Trophoblast cell (in vitro differentiated cells and primary cell): ENCODE measurements around the gene TMEM145.

Experiments used
- DNase-seq, 2 donors: peaks; one replicate each; pipeline ENCODE4 v3.0.0-alpha.2; 2016
- H2AFZ ChIP-seq: 2 replicates; pipeline ENCODE4 v1.6.1; 2013; ENCODE audit warnings: low read length, moderate library complexity, mild to moderate bottlenecking; ENCODE audit not compliant: insufficient read depth, poor library complexity
- H2AK5ac ChIP-seq: 2 replicates; pipeline ENCODE4 v1.6.1; 2013; ENCODE audit warnings: mild to moderate bottlenecking, low read length
- H2BK120ac ChIP-seq: 2 replicates; pipeline ENCODE4 v1.6.1; 2013; ENCODE audit warnings: low read length, mild to moderate bottlenecking, moderate library complexity; ENCODE audit not compliant: insufficient read depth, poor library complexity
- H2BK12ac ChIP-seq: 2 replicates; pipeline ENCODE4 v1.6.1; 2013; ENCODE audit warnings: mild to moderate bottlenecking, low read length, moderate library complexity
- H2BK5ac ChIP-seq: 2 replicates; pipeline ENCODE4 v1.6.1; 2013; ENCODE audit warnings: low read length, low read depth, moderate library complexity, mild to moderate bottlenecking; ENCODE audit not compliant: poor library complexity
- H3K14ac ChIP-seq: 2 replicates; pipeline ENCODE4 v1.6.1; 2013; ENCODE audit warnings: mild to moderate bottlenecking, low read length
- H3K18ac ChIP-seq: 2 replicates; pipeline ENCODE4 v1.6.1; 2013; ENCODE audit warnings: mild to moderate bottlenecking, low read length
- H3K23ac ChIP-seq: 2 replicates; pipeline ENCODE4 v1.6.1; 2013; ENCODE audit warnings: low read length
- H3K27ac ChIP-seq: 2 replicates; pipeline ENCODE4 v1.5.1; 2013; ENCODE audit warnings: low read depth, mild to moderate bottlenecking, inconsistent platforms, low read length, moderate library complexity
- H3K27me3 ChIP-seq: 2 replicates; pipeline ENCODE4 v1.6.1; 2013; ENCODE audit warnings: inconsistent platforms, mild to moderate bottlenecking, low read length, moderate library complexity; ENCODE audit not compliant: insufficient read depth
- H3K36me3 ChIP-seq, 2 experiments: 1 replicate in 1 of 2; 2 replicates in 1 of 2; pipeline ENCODE4 v1.6.1; 2013; ENCODE audit warnings: low read length in 2 of 2, mild to moderate bottlenecking in 2 of 2, moderate library complexity in 1 of 2; ENCODE audit not compliant: insufficient read depth in 2 of 2, control insufficient read depth in 1 of 2
- H3K4ac ChIP-seq: 2 replicates; pipeline ENCODE4 v1.6.1; 2013; ENCODE audit warnings: low read depth, mild to moderate bottlenecking, low read length, moderate library complexity
- H3K4me1 ChIP-seq, 2 experiments: 1 replicate in 1 of 2; 2 replicates in 1 of 2; pipeline ENCODE4 v1.6.1; 2013; ENCODE audit warnings: low read length in 2 of 2, mild to moderate bottlenecking in 2 of 2, moderate library complexity in 1 of 2; ENCODE audit not compliant: insufficient read depth in 2 of 2, control insufficient read depth in 1 of 2
- H3K4me2 ChIP-seq: 2 replicates; pipeline ENCODE4 v1.6.1; 2013; ENCODE audit warnings: inconsistent platforms, mild to moderate bottlenecking, low read length, moderate library complexity
- H3K4me3 ChIP-seq: 2 replicates; pipeline ENCODE4 v1.5.1; 2013; ENCODE audit warnings: mild to moderate bottlenecking, low read depth, low read length, inconsistent platforms
- H3K79me1 ChIP-seq: one replicate; pipeline ENCODE4 v1.6.1; 2013; ENCODE audit warnings: low read length
- H3K79me2 ChIP-seq: 2 replicates; pipeline ENCODE4 v1.6.1; 2013; ENCODE audit warnings: low read length, mild to moderate bottlenecking; ENCODE audit not compliant: control insufficient read depth, insufficient read depth, poor library complexity
- H3K9ac ChIP-seq: 2 replicates; pipeline ENCODE4 v1.6.1; 2013; ENCODE audit warnings: mild to moderate bottlenecking, low read length
- H3K9me3 ChIP-seq: 2 replicates; pipeline ENCODE4 v1.6.1; 2013; ENCODE audit warnings: low read depth, mild to moderate bottlenecking, control low read depth, inconsistent platforms, low read length; ENCODE audit not compliant: insufficient read depth
- H4K12ac ChIP-seq: 2 replicates; pipeline ENCODE4 v1.6.1; 2013; ENCODE audit warnings: low read depth, mild to moderate bottlenecking, low read length, moderate library complexity
- H4K8ac ChIP-seq: 2 replicates; pipeline ENCODE4 v1.6.1; 2013; ENCODE audit warnings: low read depth, mild to moderate bottlenecking, low read length, moderate library complexity
- H4K91ac ChIP-seq: one replicate; pipeline ENCODE4 v1.6.1; 2013; ENCODE audit warnings: low read depth, mild to moderate bottlenecking, low read length, moderate library complexity
- WGBS: extraction: QIAGEN DNeasy Blood & Tissue Kit; methylation state at CpG from one replicate; pipeline ENCODE4 v1.1.7; 2013; ENCODE audit warnings: missing lambda C conversion rate; ENCODE audit not compliant: insufficient read length, insufficient coverage; ENCODE audit errors: extremely low coverage; 5-methylcytosine and 5-hydroxymethylcytosine counted together

The TMEM145 gene

DNA sequence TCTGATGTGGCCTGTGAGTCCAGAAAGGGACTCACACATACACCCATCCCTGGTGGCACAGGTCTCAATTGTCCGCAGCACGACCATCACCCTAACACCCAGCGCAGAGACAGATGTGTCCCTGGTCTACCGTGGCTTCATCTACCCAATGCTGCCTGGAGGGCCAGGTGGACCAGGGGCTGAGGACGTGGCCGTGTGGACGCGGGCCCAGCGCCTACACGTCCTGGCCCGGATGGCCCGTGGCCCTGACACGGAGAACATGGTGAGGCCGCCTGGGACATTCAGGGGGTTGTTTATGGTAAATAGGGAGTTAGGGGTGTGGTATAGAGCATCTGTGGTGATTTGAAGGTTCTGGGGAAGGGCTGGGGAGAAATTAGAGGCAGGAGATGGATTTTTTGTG lies 35.1 kb downstream of the TMEM145 start:
- Histone ChIP-seq H3K14ac (no peak overlapping the region), H3K79me1 (no peaks in the 10 kb centered on the region), H3K4me3 (no peak overlapping the region), H3K27me3 (no peaks in the 10 kb centered on the region), H3K36me3 (peaks cover 6 to 19% of the 10 kb centered on the region in 2 experiments), H3K4me2 (no peak overlapping the region), H2BK12ac (no peak overlapping the region), H2AK5ac (no peak overlapping the region), H2AFZ (no peak overlapping the region), H3K27ac (no peak overlapping the region), H3K9ac (no peak overlapping the region), H3K79me2 (no peaks in the 10 kb centered on the region), H4K8ac (no peak overlapping the region), H3K4ac (no peak overlapping the region), H3K9me3 (peaks cover 2% of the 10 kb centered on the region), H3K23ac (no peak overlapping the region), H3K4me1 (peaks cover 0 to 5% of the 10 kb centered on the region in 2 experiments), H4K12ac (no peak overlapping the region), H2BK120ac (no peak overlapping the region), H4K91ac (no peak overlapping the region), H3K18ac (no peak overlapping the region), H2BK5ac (no peak overlapping the region)
- no CpG with 5 or more reads among the region's 14 CpGs for WGBS
- no peak for DNase-seq

GRCh38 chr19:42349378-42350107 lies 36.4 kb downstream of the TMEM145 start:
- no peaks in the 10 kb centered on the region for H3K79me1 ChIP-seq
- no peak overlapping the region for H3K27ac ChIP-seq
- no peak for DNase-seq
- H3K79me2 ChIP-seq, result no peaks in the 10 kb centered on the region
- H3K4ac ChIP-seq, result no peak overlapping the region
- H3K23ac ChIP-seq, result no peak overlapping the region
- H3K18ac ChIP-seq, result no peak overlapping the region
- H3K4me3 ChIP-seq, result no peak overlapping the region
- WGBS, result no CpG with 5 or more reads among the region's 14 CpGs
- no peak overlapping the region for H2AFZ ChIP-seq
- no peak overlapping the region for H2BK120ac ChIP-seq
- H4K12ac ChIP-seq, result no peak overlapping the region
- peaks cover 2% of the 10 kb centered on the region for H3K9me3 ChIP-seq
- no peak overlapping the region for H2AK5ac ChIP-seq
- no peaks in the 10 kb centered on the region for H3K27me3 ChIP-seq
- no peak overlapping the region for H4K91ac ChIP-seq
- H3K9ac ChIP-seq, result no peak overlapping the region
- peaks cover 13 to 27% of the 10 kb centered on the region in 2 experiments for H3K36me3 ChIP-seq
- peaks cover 0 to under 1% of the 10 kb centered on the region in 2 experiments for H3K4me1 ChIP-seq
- H2BK5ac ChIP-seq, result no peak overlapping the region
- H3K4me2 ChIP-seq, result no peak overlapping the region
- H4K8ac ChIP-seq, result no peak overlapping the region
- H3K14ac ChIP-seq, result no peak overlapping the region
- H2BK12ac ChIP-seq, result no peak overlapping the region

DNA sequence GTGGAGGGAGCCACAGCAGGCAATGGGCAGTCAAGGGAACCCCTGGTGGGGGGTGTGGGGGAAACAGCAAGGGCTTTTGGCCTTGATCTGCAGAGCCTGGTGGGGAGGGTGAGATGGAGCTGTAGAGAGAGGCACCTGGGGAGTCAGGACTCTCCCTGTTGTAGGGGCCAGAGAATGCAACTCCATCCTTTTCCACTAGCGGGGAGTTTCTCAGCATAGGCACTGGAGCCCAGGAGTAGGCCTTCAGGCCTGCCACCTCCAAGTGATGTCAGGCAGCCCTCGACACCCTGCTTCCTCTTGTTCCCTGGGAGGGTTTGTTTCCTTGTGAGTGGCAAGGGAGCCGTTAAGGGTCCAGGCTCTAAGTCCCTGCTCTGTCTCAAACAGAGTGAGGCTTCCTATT lies 37.3 kb downstream of the TMEM145 start:
- H3K14ac ChIP-seq, result no peak overlapping the region
- no peak overlapping the region for H2BK5ac ChIP-seq
- H3K18ac ChIP-seq, result no peak overlapping the region
- no peak overlapping the region for H4K12ac ChIP-seq
- H3K9ac ChIP-seq, result no peak overlapping the region
- no CpG with 5 or more reads among the region's 3 CpGs for WGBS
- H2BK120ac ChIP-seq, result no peak overlapping the region
- no peak overlapping the region for H3K4ac ChIP-seq
- H3K9me3 ChIP-seq, result peaks cover 2% of the 10 kb centered on the region
- H3K79me2 ChIP-seq, result no peaks in the 10 kb centered on the region
- no peak overlapping the region for H3K4me3 ChIP-seq
- no peaks in the 10 kb centered on the region for H3K79me1 ChIP-seq
- H2AK5ac ChIP-seq, result no peak overlapping the region
- no peak overlapping the region for H3K23ac ChIP-seq
- H3K4me1 ChIP-seq, result no peaks in the 10 kb centered on the region
- H4K91ac ChIP-seq, result no peak overlapping the region
- no peak overlapping the region for H3K4me2 ChIP-seq
- no peaks in the 10 kb centered on the region for H3K27me3 ChIP-seq
- H3K27ac ChIP-seq, result no peak overlapping the region
- no peak for DNase-seq
- no peak overlapping the region for H4K8ac ChIP-seq
- H2AFZ ChIP-seq, result no peak overlapping the region
- H3K36me3 ChIP-seq, result peaks cover 13 to 31% of the 10 kb centered on the region in 2 experiments
- H2BK12ac ChIP-seq, result no peak overlapping the region

GRCh38 chr19:42351079-42351735 lies 38.1 kb downstream of the TMEM145 start:
- no peak overlapping the region for H4K8ac ChIP-seq
- no peak overlapping the region for H3K4me3 ChIP-seq
- H3K4me1 ChIP-seq, result no peaks in the 10 kb centered on the region
- no peaks in the 10 kb centered on the region for H3K79me2 ChIP-seq
- H3K27me3 ChIP-seq, result no peaks in the 10 kb centered on the region
- no peak overlapping the region for H2BK12ac ChIP-seq
- no peak overlapping the region for H3K9ac ChIP-seq
- H3K36me3 ChIP-seq, result peaks cover 19 to 38% of the 10 kb centered on the region in 2 experiments
- H2BK5ac ChIP-seq, result no peak overlapping the region
- no peak overlapping the region for H3K23ac ChIP-seq
- no peak overlapping the region for H2AK5ac ChIP-seq
- H4K91ac ChIP-seq, result no peak overlapping the region
- H2AFZ ChIP-seq, result no peak overlapping the region
- no peak overlapping the region for H3K4ac ChIP-seq
- no peak overlapping the region for H3K4me2 ChIP-seq
- H3K79me1 ChIP-seq, result no peaks in the 10 kb centered on the region
- H3K18ac ChIP-seq, result no peak overlapping the region
- no CpG with 5 or more reads among the region's 21 CpGs for WGBS
- no peak overlapping the region for H4K12ac ChIP-seq
- H2BK120ac ChIP-seq, result no peak overlapping the region
- H3K9me3 ChIP-seq, result peaks cover 2% of the 10 kb centered on the region
- H3K14ac ChIP-seq, result no peak overlapping the region
- no peak for DNase-seq
- no peak overlapping the region for H3K27ac ChIP-seq
